ENCODE measurements around the gene MMP15.
"Not testable (repeated sequence)": the region's sequence is repeated elsewhere in the genome, so short reads cannot be mapped to it uniquely, and the experiment has no call there.

Gene MMP15

GRCh38 chr16:58086381-58087208, 61.0 kb downstream of the MMP15 start:
- Histone ChIP-seq H3K4me3 (ENCODE audit: low read length) (no peak overlapping the region), H3K9me3 (ENCODE audit: control insufficient read depth, low read length) (no peaks in the 10 kb centered on the region), H3K27me3 (replicated peaks; ENCODE audit: control insufficient read depth, insufficient read depth, low read length) (peaks cover 7% of the 10 kb centered on the region), H3K9ac (ENCODE audit: low read length) (no peak overlapping the region), H3K4me1 (ENCODE audit: control insufficient read depth, insufficient read depth, low read length) (no peaks in the 10 kb centered on the region), H3K36me3 (ENCODE audit: control insufficient read depth, insufficient read depth, low read length, severe bottlenecking) (no peaks in the 10 kb centered on the region)
- DNase-seq (ENCODE audit: low read depth), result no peak

GRCh38 chr16:58087209-58087913, 61.8 kb downstream of the MMP15 start:
- no peak for DNase-seq (ENCODE audit: low read depth)
- no peak overlapping the region for H3K9ac ChIP-seq (ENCODE audit: low read length)
- no peak overlapping the region for H3K4me3 ChIP-seq (ENCODE audit: low read length)
- peaks cover 10% of the 10 kb centered on the region for H3K27me3 ChIP-seq (replicated peaks; ENCODE audit: control insufficient read depth, insufficient read depth, low read length)
- no peaks in the 10 kb centered on the region for H3K36me3 ChIP-seq (ENCODE audit: control insufficient read depth, insufficient read depth, low read length, severe bottlenecking)
- no peaks in the 10 kb centered on the region for H3K4me1 ChIP-seq (ENCODE audit: control insufficient read depth, insufficient read depth, low read length)
- H3K9me3 ChIP-seq (ENCODE audit: control insufficient read depth, low read length), result no peaks in the 10 kb centered on the region

GRCh38 chr16:58088091-58088490, 62.5 kb downstream of the MMP15 start:
- no peak for DNase-seq (ENCODE audit: low read depth)
- no peaks in the 10 kb centered on the region for H3K36me3 ChIP-seq (ENCODE audit: control insufficient read depth, insufficient read depth, low read length, severe bottlenecking)
- H3K4me1 ChIP-seq (ENCODE audit: control insufficient read depth, insufficient read depth, low read length), result no peaks in the 10 kb centered on the region

GRCh38 chr16:58090396-58090795, 64.8 kb downstream of the MMP15 start:
- not testable (repeated sequence) for H3K9me3 ChIP-seq (ENCODE audit: control insufficient read depth, low read length); H3K4me1 ChIP-seq (ENCODE audit: control insufficient read depth, insufficient read depth, low read length); DNase-seq (ENCODE audit: low read depth); H3K9ac ChIP-seq (ENCODE audit: low read length); H3K4me3 ChIP-seq (ENCODE audit: low read length); H3K36me3 ChIP-seq (ENCODE audit: control insufficient read depth, insufficient read depth, low read length, severe bottlenecking)
- H3K27me3 ChIP-seq (replicated peaks; ENCODE audit: control insufficient read depth, insufficient read depth, low read length), result peaks cover 26% of the 10 kb centered on the region

More at GRCh38 chr16:58088091-58088490, 62.5 kb downstream of the MMP15 start:
- no peaks in the 10 kb centered on the region for H3K9me3 ChIP-seq (ENCODE audit: control insufficient read depth, low read length)
- H3K4me3 ChIP-seq (ENCODE audit: low read length), result no peak overlapping the region
- no peak overlapping the region for H3K9ac ChIP-seq (ENCODE audit: low read length)
- peaks cover 14% of the 10 kb centered on the region for H3K27me3 ChIP-seq (replicated peaks; ENCODE audit: control insufficient read depth, insufficient read depth, low read length)

- Histone ChIP-seq H3K36me3 (ENCODE audit: control insufficient read depth, insufficient read depth, low read length, severe bottlenecking) (no peaks in the 10 kb centered on the region), H3K9ac (ENCODE audit: low read length) (no peak overlapping the region)
- no peak for DNase-seq (ENCODE audit: low read depth)
Observed at GRCh38 chr16:58094026-58094425, 68.5 kb downstream of the MMP15 start.

GRCh38 chr16:58094791-58095574, 69.4 kb downstream of the MMP15 start:
- DNase-seq (ENCODE audit: low read depth), result no peak

More at GRCh38 chr16:58094026-58094425, 68.5 kb downstream of the MMP15 start:
- H3K27me3 ChIP-seq (replicated peaks; ENCODE audit: control insufficient read depth, insufficient read depth, low read length), result peaks cover 30% of the 10 kb centered on the region
- no peaks in the 10 kb centered on the region for H3K9me3 ChIP-seq (ENCODE audit: control insufficient read depth, low read length)
- no peak overlapping the region for H3K4me3 ChIP-seq (ENCODE audit: low read length)
- no peaks in the 10 kb centered on the region for H3K4me1 ChIP-seq (ENCODE audit: control insufficient read depth, insufficient read depth, low read length)

GRCh38 chr16:58095575-58095960, 70.0 kb downstream of the MMP15 start:
- not testable (repeated sequence) for DNase-seq (ENCODE audit: low read depth)
- H3K27me3 ChIP-seq (replicated peaks; ENCODE audit: control insufficient read depth, insufficient read depth, low read length), result peaks cover 30% of the 10 kb centered on the region

More at GRCh38 chr16:58094791-58095574, 69.4 kb downstream of the MMP15 start:
- Histone ChIP-seq H3K4me1 (ENCODE audit: control insufficient read depth, insufficient read depth, low read length) (no peaks in the 10 kb centered on the region), H3K9me3 (ENCODE audit: control insufficient read depth, low read length) (no peaks in the 10 kb centered on the region), H3K9ac (ENCODE audit: low read length) (no peak overlapping the region), H3K36me3 (ENCODE audit: control insufficient read depth, insufficient read depth, low read length, severe bottlenecking) (no peaks in the 10 kb centered on the region), H3K4me3 (ENCODE audit: low read length) (no peak overlapping the region), H3K27me3 (replicated peaks; ENCODE audit: control insufficient read depth, insufficient read depth, low read length) (peaks cover 30% of the 10 kb centered on the region)

GRCh38 chr16:58096249-58096648, 70.7 kb downstream of the MMP15 start:
- Histone ChIP-seq H3K9ac (ENCODE audit: low read length) (no peak overlapping the region), H3K36me3 (ENCODE audit: control insufficient read depth, insufficient read depth, low read length, severe bottlenecking) (no peaks in the 10 kb centered on the region), H3K4me1 (ENCODE audit: control insufficient read depth, insufficient read depth, low read length) (no peaks in the 10 kb centered on the region), H3K9me3 (ENCODE audit: control insufficient read depth, low read length) (no peaks in the 10 kb centered on the region), H3K4me3 (ENCODE audit: low read length) (no peak overlapping the region), H3K27me3 (replicated peaks; ENCODE audit: control insufficient read depth, insufficient read depth, low read length) (peaks cover 30% of the 10 kb centered on the region)
- no peak for DNase-seq (ENCODE audit: low read depth)

More at GRCh38 chr16:58095575-58095960, 70.0 kb downstream of the MMP15 start:
- not testable (repeated sequence) for H3K4me1 ChIP-seq (ENCODE audit: control insufficient read depth, insufficient read depth, low read length); H3K36me3 ChIP-seq (ENCODE audit: control insufficient read depth, insufficient read depth, low read length, severe bottlenecking); H3K4me3 ChIP-seq (ENCODE audit: low read length); H3K9me3 ChIP-seq (ENCODE audit: control insufficient read depth, low read length); H3K9ac ChIP-seq (ENCODE audit: low read length)
